DMS153 (cell line): ENCODE measurements around the gene ATP8A2.
"Not testable (repeated sequence)": the region's sequence is repeated elsewhere in the genome, so short reads cannot be mapped to it uniquely, and the experiment has no call there.

Source experiments
- DNase-seq: peaks from one replicate; lab custom pipeline; 2025; lab: John Stamatoyannopoulos, UW

The ATP8A2 gene

GRCh38 chr13:25371875-25372283 is at the start of gene ATP8A2:
Gene ATP8A2 (plus strand): TSS chr13:25371974. CDS start chr13:25372213, 239 bp downstream.
- DNase-seq = no peak

DNA sequence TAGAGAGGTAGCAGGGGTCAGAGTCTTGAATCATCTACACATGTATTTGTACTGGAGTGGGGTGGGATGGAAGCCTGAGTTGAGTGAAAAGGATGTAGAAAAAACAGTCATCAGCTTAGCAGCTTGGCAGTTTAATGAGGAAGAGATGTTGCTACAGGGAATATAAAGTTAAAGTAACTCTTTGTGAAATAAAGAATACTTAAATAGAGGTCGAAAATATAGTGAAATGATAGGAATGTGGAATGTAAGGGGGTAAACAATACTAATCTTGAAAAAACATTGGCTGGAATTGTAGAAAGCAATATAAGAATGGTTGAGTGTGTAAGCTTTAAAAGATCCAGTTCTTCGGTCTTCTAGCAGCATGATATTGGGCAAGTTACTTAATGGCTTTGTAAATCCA is 47.7 kb upstream of the ATP8A2 start:
- no peak for DNase-seq

DNA sequence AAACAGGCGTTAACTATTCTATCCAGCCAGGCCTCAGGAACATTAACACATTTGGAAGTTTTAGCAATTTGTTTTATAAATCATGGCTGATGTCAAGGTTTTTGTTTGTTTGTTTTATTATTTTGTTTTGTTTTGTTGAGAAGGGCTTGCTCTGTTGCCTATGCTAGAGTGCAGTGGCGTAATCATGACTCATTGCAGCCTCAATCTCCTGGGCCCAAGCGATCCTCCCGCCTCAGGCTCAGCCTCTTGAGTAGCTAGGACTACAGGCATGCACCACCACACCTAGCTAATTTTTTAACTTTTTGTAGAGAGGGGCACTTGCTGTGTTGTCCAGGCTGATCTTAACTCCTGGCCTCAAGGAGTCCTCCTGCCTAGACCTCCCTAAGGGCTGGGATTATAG is 42.1 kb upstream of the ATP8A2 start:
- DNase-seq = no peak

- no peak for DNase-seq
Measured at GRCh38 chr13:25330541-25330940, 41.2 kb upstream of the ATP8A2 start.

DNA sequence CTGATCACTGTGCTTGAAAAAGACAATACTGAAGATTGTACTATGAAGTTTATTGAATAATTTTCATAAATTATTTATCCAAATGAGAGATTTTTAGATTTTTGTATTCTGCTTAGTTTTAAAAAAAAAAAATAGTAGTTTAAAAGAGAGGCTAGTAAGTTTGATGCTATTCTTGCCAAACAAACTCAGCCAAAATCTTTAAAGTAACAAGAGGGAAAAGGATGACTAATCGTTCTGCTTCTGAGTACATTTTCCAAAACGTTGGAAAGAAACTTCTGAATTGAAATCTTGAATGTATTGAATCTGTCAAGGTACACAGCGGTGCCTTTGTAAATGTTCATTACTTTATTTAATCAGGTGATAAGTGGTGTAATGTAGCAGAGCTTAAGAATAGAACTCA is 35.9 kb upstream of the ATP8A2 start:
- no peak for DNase-seq

GRCh38 chr13:25345576-25345975 is 26.2 kb upstream of the ATP8A2 start:
- DNase-seq = no peak

DNA sequence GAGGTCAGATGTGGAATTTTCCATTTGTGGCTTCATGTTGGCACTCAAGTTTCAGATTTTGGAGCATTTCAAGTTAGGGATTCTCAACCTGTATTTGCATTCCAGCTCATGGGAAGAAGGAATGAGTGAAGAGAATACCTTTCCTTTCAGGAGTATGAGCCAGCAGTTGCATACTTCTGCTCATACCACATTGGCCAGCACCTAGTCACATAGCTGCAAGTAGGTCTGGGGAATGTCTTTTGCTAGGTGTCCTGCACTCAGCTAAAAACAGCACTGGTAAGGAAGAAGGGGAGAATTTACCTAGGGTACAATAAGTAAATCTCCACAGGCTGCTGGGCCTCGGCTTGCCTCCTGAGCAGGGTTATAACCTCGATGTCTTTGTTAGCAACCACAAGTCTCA is 24.6 kb upstream of the ATP8A2 start:
- DNase-seq = no peak

DNA sequence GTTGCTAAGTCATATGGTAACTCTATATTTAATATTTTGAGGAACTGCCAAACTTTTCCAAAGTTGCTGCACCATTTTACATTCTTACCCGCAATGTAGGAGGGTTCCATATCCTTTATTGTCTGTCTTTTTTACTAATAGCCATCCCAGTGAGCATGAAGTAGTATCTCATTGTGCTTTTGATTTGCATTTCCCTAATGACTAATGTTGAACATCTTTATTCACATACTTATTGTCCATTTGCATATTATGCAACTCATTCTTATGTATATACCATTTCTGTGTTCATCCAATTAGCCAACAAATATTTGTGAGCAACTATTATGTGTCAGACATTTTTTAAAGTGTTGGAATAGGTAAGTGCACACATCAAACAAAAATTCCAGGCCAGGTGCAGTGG is 20.4 kb upstream of the ATP8A2 start:
- no peak for DNase-seq

- no peak for DNase-seq
Measured at GRCh38 chr13:25352230-25352629, 19.5 kb upstream of the ATP8A2 start.

- DNase-seq = no peak
Measured at GRCh38 chr13:25352806-25353205, 19.0 kb upstream of the ATP8A2 start.

GRCh38 chr13:25353344-25353743 is 18.4 kb upstream of the ATP8A2 start:
- DNase-seq = no peak

GRCh38 chr13:25354377-25354776 is 17.4 kb upstream of the ATP8A2 start:
- DNase-seq = no peak

DNA sequence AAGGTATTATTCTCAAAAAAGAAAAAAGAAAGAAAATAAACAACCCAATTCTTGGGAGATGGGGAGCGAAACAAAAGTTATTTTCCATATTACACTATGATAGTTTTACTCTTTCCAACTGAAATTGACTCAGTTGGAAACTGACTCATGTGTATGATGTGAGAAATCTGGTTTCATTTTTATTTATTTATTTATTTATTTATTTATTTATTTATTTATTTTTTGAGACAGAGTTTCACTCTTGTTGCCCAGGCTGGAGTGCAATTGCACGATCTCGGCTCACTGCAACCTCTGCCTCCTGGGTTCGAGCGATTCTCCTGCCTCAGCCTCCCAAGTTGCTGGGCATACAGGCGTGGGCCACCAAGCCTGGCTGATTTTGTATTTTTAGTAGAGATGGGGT is 11.3 kb upstream of the ATP8A2 start:
- DNase-seq = not testable (repeated sequence)

DNA sequence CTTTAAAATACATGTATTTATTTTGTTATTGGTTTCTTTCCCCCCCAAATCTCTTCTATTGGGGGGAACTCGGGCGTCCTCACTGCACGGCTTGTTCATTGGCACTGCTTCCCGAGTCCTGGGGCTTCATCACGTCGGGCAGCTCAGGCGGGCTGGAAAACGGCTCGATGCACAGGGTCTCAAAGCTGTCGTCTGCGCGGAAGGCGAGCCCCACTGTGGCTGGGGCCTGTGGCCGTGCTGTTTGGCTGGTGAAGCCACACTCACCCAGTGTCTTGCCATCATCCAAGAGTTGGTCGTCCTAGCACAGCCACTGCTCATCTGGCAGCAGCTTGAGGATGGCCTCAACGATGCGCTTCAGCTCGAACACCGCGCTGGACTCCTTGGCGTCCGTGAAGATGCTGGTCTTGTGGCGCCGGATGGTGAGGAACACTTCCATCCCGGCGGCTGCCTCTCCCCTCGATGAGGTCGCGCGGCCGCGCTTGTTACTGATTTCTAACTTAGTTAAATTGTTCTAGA is 6.0 kb upstream of the ATP8A2 start:
- DNase-seq = no peak

GRCh38 chr13:25371158-25371874 is 458 bp upstream of the ATP8A2 start:
- DNase-seq = no peak

DNA sequence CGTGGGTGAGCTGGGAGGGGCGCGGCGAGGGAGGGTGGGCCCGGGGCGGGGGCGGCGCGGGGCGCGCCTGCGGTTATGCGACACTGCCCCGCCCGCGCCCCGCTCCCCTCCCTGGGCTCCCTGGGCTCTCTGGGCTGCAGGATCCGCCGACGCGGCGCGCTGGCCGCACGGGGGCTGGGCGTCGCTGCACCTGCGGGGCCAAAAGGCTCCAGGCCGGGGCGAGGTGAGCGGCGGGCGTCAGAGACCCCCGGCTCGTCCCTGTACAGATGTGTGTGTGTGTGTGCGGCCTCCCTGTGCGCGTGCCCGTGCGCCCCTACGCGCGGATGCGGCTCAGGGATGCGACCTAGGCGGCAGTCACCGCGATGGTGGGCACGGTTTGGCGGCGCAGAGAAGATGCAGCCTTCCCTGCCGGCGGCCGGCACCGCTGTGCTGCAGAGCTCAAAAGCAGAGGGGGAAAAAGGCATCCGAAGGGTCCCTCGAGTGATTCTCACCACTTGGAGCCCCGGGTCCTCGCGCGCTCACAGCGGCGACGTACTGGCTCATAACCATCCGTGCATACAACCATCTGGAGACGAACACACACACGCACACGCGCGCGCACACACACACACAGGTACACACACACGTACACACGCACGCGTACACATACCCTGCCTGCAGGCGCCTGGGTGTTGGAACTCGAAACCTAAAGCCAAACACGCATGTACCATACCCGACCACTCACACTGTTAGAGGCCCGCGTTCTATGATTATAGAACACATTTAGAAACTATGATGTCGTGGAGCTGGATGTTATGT is 709 bp downstream of the ATP8A2 start:
- no peak for DNase-seq

GRCh38 chr13:25375727-25376358 is 4.1 kb downstream of the ATP8A2 start:
- no peak for DNase-seq

GRCh38 chr13:25377244-25377962 is 5.6 kb downstream of the ATP8A2 start:
- no peak for DNase-seq

GRCh38 chr13:25378528-25378927 is 6.8 kb downstream of the ATP8A2 start:
- DNase-seq = no peak

- DNase-seq = no peak
Measured at GRCh38 chr13:25379011-25379410, 7.2 kb downstream of the ATP8A2 start.

GRCh38 chr13:25380082-25380481 is 8.3 kb downstream of the ATP8A2 start:
- DNase-seq = no peak

DNA sequence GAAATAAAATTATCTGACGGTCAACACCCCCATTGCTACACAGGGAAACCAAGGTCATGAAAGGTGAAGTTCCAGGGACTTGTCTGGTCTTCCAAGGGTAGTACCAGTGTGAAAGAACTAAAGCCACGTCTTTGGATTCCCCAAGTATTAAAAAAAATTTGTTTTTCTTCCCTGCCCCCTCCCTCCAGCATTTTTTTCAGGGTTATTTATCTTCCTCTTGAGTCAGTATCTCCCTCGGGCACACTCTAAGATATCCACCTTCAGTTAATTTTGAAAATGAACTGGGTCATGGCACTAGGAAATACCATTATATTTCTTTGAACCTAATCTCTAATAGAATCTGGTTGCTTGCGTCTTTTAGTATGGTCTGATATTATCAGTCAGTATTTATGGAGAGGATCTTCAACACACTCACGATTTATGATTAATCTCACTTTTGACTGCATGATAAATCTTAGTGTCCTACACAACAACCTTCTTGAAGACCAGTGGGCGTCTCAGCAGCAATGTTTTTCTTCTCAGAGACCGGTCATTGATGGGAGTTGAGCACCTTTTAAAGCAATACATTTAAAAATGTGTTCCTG is 9.1 kb downstream of the ATP8A2 start:
- DNase-seq = no peak
